ENCODE results near the gene NDUFAB1.
A peak's percentile ranks its signal among the peaks of the same experiment; 100 is the strongest.

Gene NDUFAB1

GRCh38 chr16:23563186-23563585 lies 32.9 kb downstream of the NDUFAB1 start:
- Histone ChIP-seq H4K91ac (ENCODE audit: low read length) (no peak overlapping the region), H2BK15ac (ENCODE audit: low read depth, poor library complexity, severe bottlenecking) (no peak overlapping the region), H3K23ac (ENCODE audit: low read length in 2 of 2) (no peak overlapping the region), H3K4me1 (ENCODE audit: control insufficient read depth, insufficient read depth, low read depth, low read length) (no peaks in the 10 kb centered on the region), H3K9me3 (ENCODE audit: control insufficient read depth, low read length) (no peaks in the 10 kb centered on the region), H3K4me2 (ENCODE audit: low read length, poor library complexity, severe bottlenecking) (no peak overlapping the region), H2AFZ (ENCODE audit: low read depth, low read length) (no peak overlapping the region), H3K27me3 (ENCODE audit: control insufficient read depth in 1 of 2, insufficient read depth in 1 of 2, low read length in 2 of 2) (no peaks in the 10 kb centered on the region), H3K14ac (ENCODE audit: low read length in 2 of 2) (no peak overlapping the region), H3K36me3 (ENCODE audit: control insufficient read depth in 1 of 2, insufficient read depth in 2 of 2, low read depth in 1 of 2, low read length in 2 of 2) (peaks cover 55 to 91% of the 10 kb centered on the region in 2 experiments), H2BK5ac (ENCODE audit: low read depth, low read length, poor library complexity, severe bottlenecking) (no peak overlapping the region), H3K79me1 (replicated peaks; ENCODE audit: low read length, poor library complexity, severe bottlenecking) (peaks cover 47% of the 10 kb centered on the region), H3K9ac (ENCODE audit: low read length) (no peak overlapping the region), H3K4ac (ENCODE audit: low read depth in 1 of 2, low read length in 2 of 2) (no peak overlapping the region), H3K18ac (ENCODE audit: low read depth in 1 of 2, low read length in 2 of 2) (no peak overlapping the region), H3K4me3 (ENCODE audit: insufficient read depth in 1 of 2, low read depth in 1 of 2, low read length in 2 of 2) (no peak overlapping the region), H4K8ac (ENCODE audit: low read length) (no peak overlapping the region), H2BK12ac (ENCODE audit: low read length in 2 of 2) (no peak overlapping the region), H2AK5ac (ENCODE audit: low read length, severe bottlenecking) (no peak overlapping the region), H3K27ac (ENCODE audit: low read length, poor library complexity, severe bottlenecking) (no peak overlapping the region), H2BK120ac (ENCODE audit: low read depth, low read length) (no peak overlapping the region)
- WGBS, result 93% methylated on average over 6 of the region's 6 CpGs
- DNase-seq, result no peak

DNA sequence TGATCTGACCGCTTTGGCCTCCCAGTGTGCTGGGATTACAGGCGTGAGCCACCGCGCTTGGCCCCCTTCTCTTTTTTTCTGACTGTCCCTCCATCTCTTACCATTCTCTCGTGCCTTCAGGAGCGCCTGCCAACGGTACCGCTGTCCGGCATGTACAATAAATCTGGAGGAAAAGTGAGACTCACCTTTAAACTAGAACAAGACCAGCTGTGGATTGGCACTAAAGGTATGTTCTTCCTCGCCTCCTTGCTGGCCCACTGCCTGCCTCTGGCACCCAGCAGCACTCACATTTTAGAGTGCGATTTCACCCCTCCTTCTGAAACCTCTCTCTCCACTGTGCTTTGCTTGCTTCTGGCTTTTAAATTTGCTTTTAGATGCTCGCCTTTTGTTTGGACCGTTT lies 33.6 kb downstream of the NDUFAB1 start:
- WGBS, result 97% methylated on average over 13 of the region's 13 CpGs
- H3K18ac ChIP-seq (ENCODE audit: low read depth in 1 of 2, low read length in 2 of 2), result no peak overlapping the region

DNA sequence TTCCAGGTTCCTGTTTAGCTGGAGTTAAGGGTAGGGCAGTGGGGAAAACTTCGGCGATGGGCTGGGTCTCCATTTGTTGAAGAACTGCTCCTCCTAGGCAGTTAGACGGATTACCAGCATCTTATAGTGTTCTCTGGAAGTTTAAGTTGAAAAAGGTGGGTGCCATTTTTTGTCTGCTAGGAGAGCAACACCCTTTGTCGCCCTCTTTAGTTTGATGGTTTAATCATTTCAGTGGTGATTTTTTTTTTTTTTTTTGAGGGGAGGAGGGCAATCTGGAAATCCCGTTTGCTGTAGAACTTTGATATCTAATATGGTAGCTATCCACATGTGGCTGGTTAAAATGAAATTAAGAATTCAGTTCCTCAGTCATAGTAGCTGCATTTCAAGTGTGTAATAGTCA lies 34.5 kb downstream of the NDUFAB1 start:
- no peaks in the 10 kb centered on the region for H3K4me1 ChIP-seq (ENCODE audit: control insufficient read depth, insufficient read depth, low read depth, low read length)
- H3K9ac ChIP-seq (ENCODE audit: low read length), result peak overlapping the region; percentile 37
- H3K27ac ChIP-seq (ENCODE audit: low read length, poor library complexity, severe bottlenecking), result no peak overlapping the region
- no peak overlapping the region for H3K4me3 ChIP-seq (ENCODE audit: insufficient read depth in 1 of 2, low read depth in 1 of 2, low read length in 2 of 2)
- no peak overlapping the region for H4K8ac ChIP-seq (ENCODE audit: low read length)
- no peak overlapping the region for H2BK120ac ChIP-seq (ENCODE audit: low read depth, low read length)
- no peak overlapping the region for H2BK12ac ChIP-seq (ENCODE audit: low read length in 2 of 2)
- H3K27me3 ChIP-seq (ENCODE audit: control insufficient read depth in 1 of 2, insufficient read depth in 1 of 2, low read length in 2 of 2), result no peaks in the 10 kb centered on the region
- no peak overlapping the region for H2AFZ ChIP-seq (ENCODE audit: low read depth, low read length)
- H2AK5ac ChIP-seq (ENCODE audit: low read length, severe bottlenecking), result no peak overlapping the region
- H3K18ac ChIP-seq (ENCODE audit: low read depth in 1 of 2, low read length in 2 of 2), result no peak overlapping the region
- H3K9me3 ChIP-seq (ENCODE audit: control insufficient read depth, low read length), result no peaks in the 10 kb centered on the region
- H3K4me2 ChIP-seq (ENCODE audit: low read length, poor library complexity, severe bottlenecking), result no peak overlapping the region
- H3K4ac ChIP-seq (ENCODE audit: low read depth in 1 of 2, low read length in 2 of 2), result no peak overlapping the region
- peaks cover 38% of the 10 kb centered on the region for H3K79me1 ChIP-seq (replicated peaks; ENCODE audit: low read length, poor library complexity, severe bottlenecking)
- peaks cover 42 to 75% of the 10 kb centered on the region in 2 experiments for H3K36me3 ChIP-seq (ENCODE audit: control insufficient read depth in 1 of 2, insufficient read depth in 2 of 2, low read depth in 1 of 2, low read length in 2 of 2)
- DNase-seq, result no peak
- no peak overlapping the region for H2BK5ac ChIP-seq (ENCODE audit: low read depth, low read length, poor library complexity, severe bottlenecking)
- no peak overlapping the region for H2BK15ac ChIP-seq (ENCODE audit: low read depth, poor library complexity, severe bottlenecking)
- no peak overlapping the region for H4K91ac ChIP-seq (ENCODE audit: low read length)
- H3K23ac ChIP-seq (ENCODE audit: low read length in 2 of 2), result no peak overlapping the region
- no peak overlapping the region for H3K14ac ChIP-seq (ENCODE audit: low read length in 2 of 2)
- WGBS, result 87% methylated on average over 5 of the region's 5 CpGs

More for the DNA sequence above, 33.6 kb downstream of the NDUFAB1 start:
- H2BK120ac ChIP-seq (ENCODE audit: low read depth, low read length), result no peak overlapping the region
- H3K9me3 ChIP-seq (ENCODE audit: control insufficient read depth, low read length), result no peaks in the 10 kb centered on the region
- H4K91ac ChIP-seq (ENCODE audit: low read length), result no peak overlapping the region
- H3K14ac ChIP-seq (ENCODE audit: low read length in 2 of 2), result no peak overlapping the region
- no peak overlapping the region for H3K4me2 ChIP-seq (ENCODE audit: low read length, poor library complexity, severe bottlenecking)
- peaks cover 49 to 84% of the 10 kb centered on the region in 2 experiments for H3K36me3 ChIP-seq (ENCODE audit: control insufficient read depth in 1 of 2, insufficient read depth in 2 of 2, low read depth in 1 of 2, low read length in 2 of 2)
- H3K4me3 ChIP-seq (ENCODE audit: insufficient read depth in 1 of 2, low read depth in 1 of 2, low read length in 2 of 2), result no peak overlapping the region
- DNase-seq, result no peak
- no peak overlapping the region for H2BK5ac ChIP-seq (ENCODE audit: low read depth, low read length, poor library complexity, severe bottlenecking)
- H3K9ac ChIP-seq (ENCODE audit: low read length), result no peak overlapping the region
- no peak overlapping the region for H2AK5ac ChIP-seq (ENCODE audit: low read length, severe bottlenecking)
- no peak overlapping the region for H2BK12ac ChIP-seq (ENCODE audit: low read length in 2 of 2)
- peaks cover 43% of the 10 kb centered on the region for H3K79me1 ChIP-seq (replicated peaks; ENCODE audit: low read length, poor library complexity, severe bottlenecking)
- no peak overlapping the region for H3K4ac ChIP-seq (ENCODE audit: low read depth in 1 of 2, low read length in 2 of 2)
- H3K4me1 ChIP-seq (ENCODE audit: control insufficient read depth, insufficient read depth, low read depth, low read length), result no peaks in the 10 kb centered on the region
- no peak overlapping the region for H3K27ac ChIP-seq (ENCODE audit: low read length, poor library complexity, severe bottlenecking)
- no peaks in the 10 kb centered on the region for H3K27me3 ChIP-seq (ENCODE audit: control insufficient read depth in 1 of 2, insufficient read depth in 1 of 2, low read length in 2 of 2)
- H3K23ac ChIP-seq (ENCODE audit: low read length in 2 of 2), result no peak overlapping the region
- no peak overlapping the region for H2AFZ ChIP-seq (ENCODE audit: low read depth, low read length)
- no peak overlapping the region for H4K8ac ChIP-seq (ENCODE audit: low read length)
- H2BK15ac ChIP-seq (ENCODE audit: low read depth, poor library complexity, severe bottlenecking), result no peak overlapping the region

DNA sequence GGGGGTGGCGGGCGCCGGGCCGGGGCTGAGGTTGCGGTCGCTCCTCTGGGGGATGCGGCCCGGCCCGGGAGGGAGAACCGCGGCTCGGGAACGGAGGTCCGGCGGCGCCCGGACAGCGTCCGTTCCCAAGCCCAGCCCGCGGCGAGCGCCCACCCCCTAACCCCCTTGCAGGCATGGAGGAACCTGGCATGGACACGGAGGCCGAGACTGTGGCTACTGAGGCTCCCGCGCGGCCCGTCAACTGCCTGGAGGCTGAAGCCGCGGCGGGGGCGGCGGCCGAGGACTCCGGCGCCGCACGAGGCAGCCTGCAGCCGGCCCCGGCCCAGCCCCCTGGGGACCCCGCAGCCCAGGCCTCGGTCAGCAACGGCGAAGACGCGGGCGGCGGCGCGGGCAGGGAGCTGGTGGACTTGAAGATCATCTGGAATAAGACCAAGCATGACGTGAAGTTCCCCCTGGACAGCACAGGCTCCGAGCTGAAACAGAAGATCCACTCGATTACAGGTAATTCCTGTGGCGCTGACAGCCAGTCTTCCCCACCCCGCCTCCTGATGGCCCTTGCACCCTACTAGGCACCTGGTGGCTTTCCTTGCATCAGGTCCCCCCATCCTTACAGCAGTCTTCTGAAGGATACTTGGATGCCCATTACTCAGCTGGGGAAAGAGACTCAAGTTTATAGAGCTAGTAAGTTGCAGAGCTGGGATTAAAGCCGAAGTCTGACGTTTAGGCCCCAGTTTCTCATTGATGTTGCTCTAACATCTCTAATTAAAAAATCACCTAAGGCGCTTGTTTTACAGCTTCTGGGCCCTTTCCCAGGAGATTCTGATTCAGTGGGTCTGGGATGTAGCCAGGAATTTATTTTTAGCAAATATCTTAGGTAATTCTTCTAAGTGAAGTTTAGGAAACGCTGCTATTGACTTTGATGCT lies 38.1 kb downstream of the NDUFAB1 start:
- no peaks in the 10 kb centered on the region for H3K9me3 ChIP-seq (ENCODE audit: control insufficient read depth, low read length)
- 2% methylated on average over 43 of the region's 60 CpGs for WGBS
- peak overlapping the region; percentile 99 for H3K9ac ChIP-seq (ENCODE audit: low read length)
- H2BK15ac ChIP-seq (ENCODE audit: low read depth, poor library complexity, severe bottlenecking), result peak overlapping the region; percentile 12
- peak overlapping the region; percentile 93 to 98 for H3K4me3 ChIP-seq (ENCODE audit: insufficient read depth in 1 of 2, low read depth in 1 of 2, low read length in 2 of 2)
- no peak overlapping the region for H2AK5ac ChIP-seq (ENCODE audit: low read length, severe bottlenecking)
- H2BK120ac ChIP-seq (ENCODE audit: low read depth, low read length), result no peak overlapping the region
- peak overlapping the region; percentile 90 for H2AFZ ChIP-seq (ENCODE audit: low read depth, low read length)
- peaks cover 16 to 41% of the 10 kb centered on the region in 2 experiments for H3K36me3 ChIP-seq (ENCODE audit: control insufficient read depth in 1 of 2, insufficient read depth in 2 of 2, low read depth in 1 of 2, low read length in 2 of 2)
- peak overlapping the region; percentile 75 to 84 for H3K18ac ChIP-seq (ENCODE audit: low read depth in 1 of 2, low read length in 2 of 2)
- H3K4ac ChIP-seq (ENCODE audit: low read depth in 1 of 2, low read length in 2 of 2), result peak overlapping the region; percentile 71 to 95
- peak overlapping the region; percentile 5 for H3K27ac ChIP-seq (ENCODE audit: low read length, poor library complexity, severe bottlenecking)
- peak overlapping the region in 1 of 2 experiments; percentile 72 for H3K23ac ChIP-seq (ENCODE audit: low read length in 2 of 2)
- H4K91ac ChIP-seq (ENCODE audit: low read length), result peak overlapping the region; percentile 8
- no peaks in the 10 kb centered on the region for H3K27me3 ChIP-seq (ENCODE audit: control insufficient read depth in 1 of 2, insufficient read depth in 1 of 2, low read length in 2 of 2)
- H3K79me1 ChIP-seq (replicated peaks; ENCODE audit: low read length, poor library complexity, severe bottlenecking), result peaks cover 23% of the 10 kb centered on the region
- peak overlapping the region in 1 of 2 experiments; percentile 96 for H3K14ac ChIP-seq (ENCODE audit: low read length in 2 of 2)
- H3K4me2 ChIP-seq (ENCODE audit: low read length, poor library complexity, severe bottlenecking), result peak overlapping the region; percentile 75
- no peaks in the 10 kb centered on the region for H3K4me1 ChIP-seq (ENCODE audit: control insufficient read depth, insufficient read depth, low read depth, low read length)
- peak overlapping the region in 1 of 2 experiments; percentile 42 for H2BK12ac ChIP-seq (ENCODE audit: low read length in 2 of 2)
- peak overlapping the region; percentile 76 for H4K8ac ChIP-seq (ENCODE audit: low read length)
- peak; percentile 44 for DNase-seq
- H2BK5ac ChIP-seq (ENCODE audit: low read depth, low read length, poor library complexity, severe bottlenecking), result peak overlapping the region; percentile 88

All from mesenchymal stem cell (in vitro differentiated cells and primary cell).